Left ventricle myocardium inferior (tissue), 1 donor: ENCODE measurements around the gene SLCO4A1. TPM values are rescaled to one million over a fixed set of nuclear protein-coding genes. Genes with fewer than 3 reads are reported as not detected.

Experiments
- DNase-seq: peaks from one replicate; pipeline ENCODE4 v3.0.0-alpha.2; 2020
- H3K27ac ChIP-seq: fragments of 200-600 bp; replicated peaks from 2 replicates; pipeline ENCODE4 v1.8.0; 2021
- H3K27me3 ChIP-seq: fragments of 200-600 bp; 2 replicates; pipeline ENCODE4 v1.8.0; 2021; ENCODE audit warnings: low read depth
- H3K36me3 ChIP-seq: fragments of 200-600 bp; 2 replicates; pipeline ENCODE4 v1.8.0; 2021
- H3K4me1 ChIP-seq: fragments of 200-600 bp; 2 replicates; pipeline ENCODE4 v1.8.0; 2021
- H3K4me3 ChIP-seq: fragments of 200-600 bp; 2 replicates; pipeline ENCODE4 v1.8.0; 2021; ENCODE audit warnings: mild to moderate bottlenecking, moderate library complexity
- H3K9me3 ChIP-seq: fragments of 200-600 bp; replicated peaks from 2 replicates; pipeline ENCODE4 v1.8.0; 2021
- CTCF ChIP-seq: fragments of 200-600 bp; IDR thresholded peaks from 2 replicates; pipeline ENCODE4 v1.8.0; 2021; ENCODE audit warnings: antibody characterized with exemption, mild to moderate bottlenecking, borderline replicate concordance
- intact Hi-C: fragments of 100-400 bp; cut with micrococcal nuclease; formaldehyde crosslinking; loops from one replicate; pipeline ENCODE4 v1.11.0; 2022
- total RNA-seq: library from RNA; stranded (reverse); fragmentation: NEBNext Ultra II Directional; extraction: Animal tissue kit (Norgen Biotek cat#: 25700); gene quantifications from one replicate; pipeline ENCODE4 v1.2.1, GENCODE V29; 2021
- donor health status: DM: no; HTN: yes; CAD: no; lungs with severe emphysema.

The SLCO4A1 gene
- total RNA-seq, 1 donor from 2014 or later, result 12.7 TPM

- Histone ChIP-seq H3K4me3 (no peak overlapping the region), H3K27ac (no peak overlapping the region), H3K4me1 (peaks cover 7% of the 10 kb centered on the region), H3K36me3 (no peaks in the 10 kb centered on the region), H3K9me3 (no peaks in the 10 kb centered on the region), H3K27me3 (peaks cover 84% of the 10 kb centered on the region)
- DNase-seq, result no peak
- intact Hi-C loops, result no loop called here
- no peak for TF ChIP-seq CTCF
Observed at GRCh38 chr20:62686869-62687830, 44.8 kb downstream of the SLCO4A1 start.

- Histone ChIP-seq H3K9me3 (no peaks in the 10 kb centered on the region), H3K4me1 (peaks cover 7% of the 10 kb centered on the region), H3K27me3 (peaks cover 82% of the 10 kb centered on the region), H3K27ac (no peak overlapping the region), H3K36me3 (no peaks in the 10 kb centered on the region), H3K4me3 (no peak overlapping the region)
- no peak for DNase-seq
- no peak for TF ChIP-seq CTCF
- intact Hi-C loops, result no loop called here
Observed at GRCh38 chr20:62688083-62688482, 45.8 kb downstream of the SLCO4A1 start.

GRCh38 chr20:62688855-62689460 lies 46.7 kb downstream of the SLCO4A1 start:
- intact Hi-C loops, result no loop called here

GRCh38 chr20:62689861-62690260 lies 47.6 kb downstream of the SLCO4A1 start:
- intact Hi-C loops, result loop anchor here (10.0 kb wide), 1 partner anchor 75 kb away; no protein-coding TSS in a partner anchor
- Histone ChIP-seq H3K27ac (no peak overlapping the region), H3K36me3 (no peaks in the 10 kb centered on the region), H3K27me3 (peaks cover 84% of the 10 kb centered on the region), H3K4me3 (no peak overlapping the region), H3K4me1 (peaks cover 7% of the 10 kb centered on the region), H3K9me3 (no peaks in the 10 kb centered on the region)
- no peak for DNase-seq
- TF ChIP-seq CTCF, result no peak

More at GRCh38 chr20:62688855-62689460, 46.7 kb downstream of the SLCO4A1 start:
- peaks cover 7% of the 10 kb centered on the region for H3K4me1 ChIP-seq
- no peak overlapping the region for H3K4me3 ChIP-seq
- no peak for DNase-seq
- peak; percentile 36 for TF ChIP-seq CTCF
- no peak overlapping the region for H3K27ac ChIP-seq
- no peaks in the 10 kb centered on the region for H3K36me3 ChIP-seq
- peaks cover 84% of the 10 kb centered on the region for H3K27me3 ChIP-seq
- no peaks in the 10 kb centered on the region for H3K9me3 ChIP-seq

GRCh38 chr20:62690261-62690820 lies 48.0 kb downstream of the SLCO4A1 start:
- DNase-seq, result no peak
- no peak overlapping the region for H3K27ac ChIP-seq
- H3K36me3 ChIP-seq, result no peaks in the 10 kb centered on the region
- no peak overlapping the region for H3K4me3 ChIP-seq
- no peaks in the 10 kb centered on the region for H3K9me3 ChIP-seq
- intact Hi-C loops, result loop anchor here (10.0 kb wide), 1 partner anchor 74 kb away; no protein-coding TSS in a partner anchor
- peaks cover 84% of the 10 kb centered on the region for H3K27me3 ChIP-seq
- peaks cover 7% of the 10 kb centered on the region for H3K4me1 ChIP-seq
- TF ChIP-seq CTCF, result no peak
